Gastroesophageal sphincter (tissue), 2 donors: ENCODE data around the gene PBRM1.

ENCODE experiments used
- POLR2A ChIP-seq, 2 donors: fragments of 450-650 bp; IDR thresholded peaks; one replicate each; pipeline ENCODE4 v1.6.1; 2017; ENCODE audit warnings: antibody characterized with exemption in 2 of 2, mild to moderate bottlenecking in 2 of 2, moderate library complexity in 1 of 2
- POLR2AphosphoS5 ChIP-seq: sonication (generic); formaldehyde crosslinking; IDR thresholded peaks from one replicate; pipeline ENCODE4 v1.6.1; 2017; ENCODE audit warnings: antibody characterized with exemption

DNA sequence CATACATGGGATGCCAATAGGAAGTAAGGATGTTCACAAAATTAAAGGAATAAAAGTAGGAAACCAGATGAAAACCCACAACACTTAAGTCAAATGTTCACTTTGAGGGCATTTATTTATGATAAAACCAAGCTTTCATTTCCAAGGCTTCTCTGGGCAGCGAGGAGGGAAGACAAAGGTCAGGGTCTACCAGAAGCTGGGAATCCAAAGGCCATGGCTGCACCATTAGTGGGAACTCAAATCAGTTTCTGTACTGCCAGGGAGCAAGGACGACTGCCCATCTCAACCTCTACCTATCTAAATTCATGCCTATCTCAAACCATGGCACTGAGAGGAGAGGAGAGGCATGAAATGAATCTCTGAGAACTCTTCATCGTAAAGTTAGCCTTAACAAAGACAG is 22.6 kb downstream of the PBRM1 start:
- no peak for TF ChIP-seq POLR2AphosphoS5
- no peak for TF ChIP-seq POLR2A (IDR thresholded peaks at IDR 0.05)
